Skin epidermis (tissue), 12 donors: ENCODE measurements around the gene TXNRD2.
A peak's percentile ranks its signal among the peaks of the same experiment; 100 is the strongest.
"Not testable (repeated sequence)": the region's sequence is repeated elsewhere in the genome, so short reads cannot be mapped to it uniquely, and the experiment has no call there.

Experiments used
- H3K27ac ChIP-seq, 21 experiments: fragments of 200-600 bp; sonication (generic) in 11 of 21; one replicate each; pipeline ENCODE4 v1.5.0; 2020; ENCODE audit warnings: mild to moderate bottlenecking in 3 of 21, inconsistent platforms in 2 of 21, moderate library complexity in 2 of 21
- H3K4me3 ChIP-seq, 7 experiments: fragments of 200-600 bp; sonication (generic) in 2 of 7; one replicate each; pipeline ENCODE4 v1.5.0; 2020; ENCODE audit warnings: inconsistent platforms in 2 of 7, mild to moderate bottlenecking in 2 of 7, moderate library complexity in 1 of 7

TXNRD2 gene

DNA sequence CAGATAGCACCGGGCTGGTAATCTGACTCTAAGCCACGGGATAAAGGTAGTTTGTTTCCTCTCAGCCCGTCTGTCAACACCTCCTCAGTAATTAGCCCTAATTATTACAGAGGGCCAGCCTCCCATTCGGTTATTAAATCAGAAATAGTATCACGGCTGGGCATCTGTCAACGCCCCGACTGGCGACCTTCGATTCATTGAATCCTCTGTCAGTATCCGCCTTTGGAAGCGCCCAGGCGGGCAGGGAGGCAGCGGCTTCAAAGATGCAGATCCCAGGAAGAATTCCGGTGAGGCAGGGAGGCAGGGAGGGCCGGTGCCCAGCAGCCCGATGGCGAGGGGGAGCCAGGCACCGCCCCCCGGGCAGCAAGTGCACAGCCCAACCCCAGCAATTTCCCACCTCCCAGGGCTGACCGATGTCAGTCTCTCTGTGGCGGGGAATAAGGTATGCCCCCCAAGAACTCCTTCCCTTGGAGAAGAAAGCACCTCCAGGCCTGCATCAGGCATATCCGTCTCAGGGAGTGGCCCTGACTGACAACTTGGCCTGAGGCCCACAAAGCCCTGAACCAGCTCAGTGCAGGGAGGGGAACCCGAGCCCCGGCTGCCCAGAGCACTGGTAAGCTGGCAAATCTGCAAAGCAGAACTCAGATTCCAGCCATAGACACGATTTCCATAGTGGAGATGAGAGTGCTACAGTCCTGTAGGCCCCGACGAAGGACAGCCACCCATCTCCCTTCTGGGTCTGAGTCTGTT, 98.3 kb downstream of the TXNRD2 start:
- no peak overlapping the region for H3K4me3 ChIP-seq
- H3K27ac ChIP-seq: peak overlapping the region in 18 of 21 experiments; percentile 22 to 85 (median 64)

DNA sequence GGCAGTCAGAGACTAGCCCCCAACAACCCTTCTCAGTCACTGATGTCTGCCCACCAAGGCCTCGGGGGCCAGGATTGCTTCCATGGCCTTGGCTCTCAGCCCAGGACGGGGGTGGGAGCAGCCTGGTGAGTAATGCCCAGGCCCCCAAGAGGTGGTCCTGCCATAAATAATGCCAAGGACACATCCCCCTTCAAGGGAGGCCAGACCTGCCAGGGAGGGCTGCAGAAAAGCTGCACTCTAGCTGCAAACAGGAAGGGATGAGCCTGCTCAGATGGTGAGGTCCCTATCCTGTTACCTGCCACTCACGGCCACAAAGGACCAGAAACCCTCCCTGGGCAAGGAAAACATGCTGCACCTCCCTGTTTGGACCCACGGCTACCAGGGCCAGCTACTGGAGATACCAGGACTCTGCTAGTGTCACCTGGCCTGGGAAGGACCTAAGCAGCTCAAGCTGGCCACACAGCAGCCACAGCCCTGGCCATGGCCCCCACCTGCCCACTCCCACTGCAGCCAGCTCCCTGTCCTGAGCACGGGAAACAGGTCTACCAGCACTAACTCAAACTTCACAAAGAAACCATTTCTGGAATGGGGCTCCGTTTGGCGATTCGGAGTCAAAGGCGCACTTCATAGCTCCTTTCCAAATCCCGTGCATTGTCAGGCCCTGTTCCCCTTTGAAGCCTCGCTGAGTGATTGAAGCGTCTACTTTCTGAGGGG, 99.1 kb downstream of the TXNRD2 start:
- H3K4me3 ChIP-seq: no peak overlapping the region
- H3K27ac ChIP-seq: peak overlapping the region in 4 of 21 experiments; percentile 28 to 76 (median 52)

DNA sequence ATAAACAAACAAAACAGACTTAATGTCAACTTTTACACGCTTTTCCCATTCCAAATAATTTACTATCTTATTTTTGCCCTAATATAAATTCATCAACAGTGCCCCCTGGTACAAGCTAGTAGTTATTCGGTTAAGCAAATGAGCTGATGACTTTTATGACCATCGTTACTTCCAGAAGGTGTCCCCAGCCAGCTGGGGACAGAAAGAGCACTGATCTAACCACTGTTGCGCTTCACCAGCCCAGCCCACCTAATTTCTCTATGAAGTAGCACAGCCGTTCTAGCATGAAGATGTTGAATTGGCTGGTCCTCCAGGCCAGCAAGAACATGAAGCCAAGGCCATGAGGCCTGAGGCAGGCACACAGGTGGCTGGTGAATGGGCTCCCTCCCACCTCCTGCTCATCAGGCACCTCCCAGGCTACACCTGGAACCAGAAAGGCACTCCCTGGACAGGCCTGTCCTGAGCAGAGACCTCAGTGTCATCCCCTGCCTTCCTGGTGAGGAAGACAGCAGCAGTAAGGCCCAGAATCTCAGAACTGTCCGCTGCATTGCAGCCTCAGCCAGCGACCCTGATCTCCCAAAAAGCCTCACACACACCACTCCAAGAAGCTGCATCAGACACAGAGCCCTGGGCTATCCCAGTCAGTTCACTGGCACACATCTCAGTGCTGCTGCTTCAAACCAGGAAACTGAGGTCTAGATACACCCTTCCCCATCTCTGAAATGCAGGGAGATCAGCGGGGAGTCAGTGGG, 99.8 kb downstream of the TXNRD2 start:
- no peak overlapping the region for H3K4me3 ChIP-seq
- peak overlapping the region in 1 of 21 experiments; percentile 25 for H3K27ac ChIP-seq

DNA sequence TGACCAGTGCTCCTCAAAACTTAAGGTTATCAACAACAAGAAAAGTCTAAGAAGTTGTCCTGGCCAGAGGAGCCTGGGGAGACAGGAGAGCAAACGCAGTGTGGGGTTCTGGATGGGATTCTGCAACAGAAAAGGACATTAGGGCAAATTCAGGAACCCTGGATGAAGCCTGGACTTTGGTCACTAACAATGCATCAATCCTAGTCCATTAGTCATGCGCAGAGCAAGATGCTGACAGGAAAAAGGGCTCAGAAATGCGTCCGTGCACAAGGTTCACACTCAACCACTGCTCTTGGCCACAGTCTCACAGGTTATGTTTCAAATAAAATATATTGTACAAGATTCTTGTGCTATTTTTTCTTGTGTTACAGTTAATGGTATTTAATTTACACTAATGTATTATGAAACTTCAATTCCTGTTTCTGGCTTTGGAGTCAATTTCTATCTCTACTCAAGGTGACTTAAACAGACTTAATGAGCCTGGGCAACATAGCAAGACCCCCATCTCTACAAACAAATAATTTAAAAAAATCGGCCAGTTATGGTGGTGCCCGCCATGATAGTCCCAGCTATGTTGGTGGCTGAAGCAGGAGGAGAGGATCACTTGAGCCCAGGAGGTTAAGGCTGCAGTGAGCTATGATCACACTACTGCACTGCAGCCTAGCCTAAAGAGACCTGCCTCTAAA, 100.5 kb downstream of the TXNRD2 start:
- Histone ChIP-seq H3K4me3 (no peak overlapping the region), H3K27ac (no peak overlapping the region)

- Histone ChIP-seq H3K4me3 (no peak overlapping the region), H3K27ac (no peak overlapping the region)
Measured at GRCh38 chr22:19840059-19840458, 101.6 kb downstream of the TXNRD2 start.

DNA sequence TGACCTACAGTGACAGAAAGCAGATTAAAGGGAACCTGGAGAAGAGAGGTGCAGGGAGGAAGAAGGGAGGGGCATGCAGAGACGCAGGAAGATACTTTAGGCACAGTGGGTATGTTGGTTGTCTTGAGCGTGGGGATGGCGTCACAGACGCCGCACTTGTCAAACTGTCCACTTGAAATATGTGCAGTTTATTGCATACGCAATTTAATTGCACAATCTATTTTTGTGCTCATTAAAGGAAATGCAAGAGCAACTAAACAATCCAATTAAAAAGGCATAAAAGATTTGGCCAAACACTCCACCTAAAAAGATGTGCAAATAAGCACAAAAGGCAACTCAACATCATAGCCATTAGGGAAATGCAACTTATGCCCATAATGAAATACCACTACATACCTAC, 103.7 kb downstream of the TXNRD2 start:
- no peak overlapping the region for H3K4me3 ChIP-seq
- H3K27ac ChIP-seq: no peak overlapping the region

DNA sequence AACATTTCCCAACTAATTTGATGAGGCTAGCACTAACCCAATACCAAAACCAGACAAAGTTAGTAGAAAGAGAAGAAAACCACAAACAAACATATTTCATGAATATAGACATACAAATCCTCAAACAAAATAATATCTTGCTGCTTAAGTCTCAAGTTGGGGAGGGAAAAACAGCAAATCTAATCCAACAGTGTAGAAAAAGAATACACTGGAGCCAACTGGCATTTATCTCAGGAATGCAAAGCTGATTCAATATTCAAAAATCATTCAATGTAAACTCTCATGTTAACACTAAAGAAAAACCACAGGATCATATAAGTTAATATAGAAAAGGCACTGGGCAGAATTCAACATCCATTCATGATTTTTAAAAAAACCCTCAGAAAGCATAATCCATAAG, 105.1 kb downstream of the TXNRD2 start:
- H3K27ac ChIP-seq: no peak overlapping the region
- H3K4me3 ChIP-seq: no peak overlapping the region

DNA sequence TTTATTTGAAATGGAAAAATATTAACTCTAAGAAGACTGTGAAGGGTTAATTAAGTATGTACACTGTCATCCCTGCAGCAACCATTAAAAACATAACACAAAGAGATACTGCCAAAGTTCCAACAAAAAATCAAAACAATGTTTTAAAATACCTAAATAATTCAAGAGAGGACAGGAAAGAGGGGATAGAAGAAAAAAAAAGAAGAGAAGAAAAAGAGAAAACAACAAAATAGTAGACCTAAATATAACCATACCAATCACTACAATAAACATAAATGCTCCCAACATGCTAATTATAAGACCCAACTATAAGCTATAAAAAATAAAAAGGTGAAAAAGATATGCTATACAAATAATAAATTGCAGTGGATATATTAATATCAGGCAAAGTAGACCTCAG, 107.0 kb downstream of the TXNRD2 start:
- Histone ChIP-seq H3K27ac (no peak overlapping the region), H3K4me3 (no peak overlapping the region)

- H3K4me3 ChIP-seq: not testable (repeated sequence)
Measured at GRCh38 chr22:19833327-19833726, 108.3 kb downstream of the TXNRD2 start.

GRCh38 chr22:19832476-19833108, 109.0 kb downstream of the TXNRD2 start:
- Histone ChIP-seq H3K27ac (peak overlapping the region in 6 of 21 experiments; percentile 8 to 77 (median 26)), H3K4me3 (no peak overlapping the region)

More at GRCh38 chr22:19833327-19833726, 108.3 kb downstream of the TXNRD2 start:
- not testable (repeated sequence) for H3K27ac ChIP-seq

DNA sequence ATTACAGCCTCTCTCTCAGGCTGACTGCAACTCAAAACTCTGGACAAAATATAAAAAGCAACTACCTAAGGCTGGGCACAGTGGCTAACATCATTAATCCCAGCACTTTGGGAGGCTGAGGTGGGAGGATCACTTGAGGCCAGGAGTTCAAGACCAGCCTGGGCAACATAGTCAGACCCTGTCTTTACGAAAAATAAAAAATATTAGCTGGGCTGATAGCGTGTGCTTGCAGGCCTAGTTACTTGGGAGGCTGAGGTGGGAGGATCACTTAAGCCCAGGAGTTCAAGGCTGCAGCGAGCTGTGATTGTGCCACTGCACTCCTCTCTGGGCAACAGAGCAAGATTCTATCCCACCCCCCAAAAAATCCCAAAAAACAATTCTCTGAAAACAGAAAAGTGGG, 109.6 kb downstream of the TXNRD2 start:
- H3K27ac ChIP-seq: peak overlapping the region in 3 of 21 experiments; percentile 8 to 77 (median 55)
- not testable (repeated sequence) for H3K4me3 ChIP-seq

- Histone ChIP-seq H3K4me3 (no peak overlapping the region), H3K27ac (no peak overlapping the region)
Measured at GRCh38 chr22:19831016-19831415, 110.6 kb downstream of the TXNRD2 start.

DNA sequence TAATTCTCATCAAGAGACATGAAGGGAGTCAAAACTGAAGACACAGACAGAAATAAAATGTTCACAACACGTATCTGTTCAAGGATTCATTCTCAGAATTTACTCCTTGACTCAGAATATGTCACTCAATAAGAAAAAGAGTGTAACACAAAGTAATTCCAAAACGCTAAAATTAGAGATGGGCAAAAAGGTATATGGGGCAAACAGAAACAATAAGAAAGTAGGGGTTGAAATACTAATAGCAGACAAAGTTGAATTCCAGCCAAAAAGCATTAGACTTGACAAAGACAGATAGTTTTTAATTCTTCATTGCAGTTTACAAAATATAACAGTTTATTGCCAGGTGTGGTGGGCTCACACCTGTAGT, 113.6 kb downstream of the TXNRD2 start:
- H3K27ac ChIP-seq: no peak overlapping the region
- no peak overlapping the region for H3K4me3 ChIP-seq

- no peak overlapping the region for H3K4me3 ChIP-seq
- H3K27ac ChIP-seq: no peak overlapping the region
Measured at GRCh38 chr22:19827341-19828034, 114.1 kb downstream of the TXNRD2 start.

GRCh38 chr22:19826619-19826950, 115.0 kb downstream of the TXNRD2 start:
- Histone ChIP-seq H3K27ac (peak overlapping the region in 1 of 21 experiments; percentile 7), H3K4me3 (no peak overlapping the region)

DNA sequence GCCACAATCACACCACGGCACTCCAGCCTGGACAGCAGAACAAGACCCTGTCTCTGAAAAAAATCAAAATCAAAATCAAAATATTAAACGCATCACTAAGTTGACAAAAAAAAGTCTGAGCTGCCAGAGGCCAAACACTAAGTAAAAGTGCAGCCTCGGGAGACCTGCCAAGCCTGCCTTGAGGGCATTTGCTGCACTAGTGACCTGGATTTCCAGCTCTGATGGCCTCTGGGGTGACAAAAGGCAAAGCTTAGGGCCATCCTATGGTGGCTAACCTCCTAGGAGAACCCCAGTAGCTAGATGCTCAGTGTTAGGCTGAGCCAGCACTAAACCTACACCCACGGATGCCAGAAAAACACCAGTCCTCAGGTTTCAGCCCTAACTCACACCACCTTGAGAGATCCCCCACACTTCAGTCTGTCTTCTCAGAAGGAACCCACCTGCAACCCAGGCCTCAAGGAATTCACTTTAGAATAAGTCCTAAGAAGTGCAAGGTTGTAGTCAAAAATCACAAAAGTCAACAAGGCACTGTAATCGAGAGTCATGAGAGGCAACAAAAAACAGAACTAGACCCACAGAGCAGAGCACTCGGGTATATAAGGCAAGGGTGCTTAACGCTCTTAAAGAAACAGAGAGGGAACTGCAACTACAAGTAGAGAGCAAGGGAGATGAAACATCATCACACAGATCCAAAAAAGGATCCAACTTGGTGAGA, 115.6 kb downstream of the TXNRD2 start:
- H3K27ac ChIP-seq: peak overlapping the region in 2 of 21 experiments; percentile 31 to 73
- H3K4me3 ChIP-seq: no peak overlapping the region
